DND-41 (cell line): ENCODE data around the gene PPP4R1.

ENCODE experiments used
- ATAC-seq: fragments of 200-7000 bp; cut with Tn5 transposase; 3 replicates; pipeline ENCODE4 v1.9.1; 2021; ENCODE audit warnings: low read depth; ENCODE audit not compliant: insufficient read depth
- DNase-seq: peaks from one replicate; pipeline ENCODE4 v3.0.0-alpha.2; 2020
- H2AFZ ChIP-seq: 2 replicates; pipeline ENCODE4 v1.6.0; 2012; ENCODE audit warnings: low read depth, low read length
- H3K27ac ChIP-seq: 2 replicates; pipeline ENCODE4 v1.5.1; 2012; ENCODE audit warnings: low read length, inconsistent platforms
- H3K27me3 ChIP-seq: fragments of 200-600 bp; sonication (generic); 2 replicates; pipeline ENCODE4 v1.6.0; 2012; ENCODE audit warnings: low read length, mild to moderate bottlenecking, inconsistent platforms; ENCODE audit not compliant: insufficient read depth, poor library complexity
- H3K36me3 ChIP-seq: 2 replicates; pipeline ENCODE4 v1.5.1; 2012; ENCODE audit warnings: low read length, inconsistent platforms; ENCODE audit not compliant: insufficient read depth
- H3K4me1 ChIP-seq: 2 replicates; pipeline ENCODE4 v1.5.1; 2012; ENCODE audit warnings: mild to moderate bottlenecking, low read length; ENCODE audit not compliant: insufficient read depth
- H3K4me2 ChIP-seq: 2 replicates; pipeline ENCODE4 v1.6.0; 2012; ENCODE audit warnings: mild to moderate bottlenecking, moderate library complexity, low read length, inconsistent platforms; ENCODE audit not compliant: insufficient read depth
- H3K4me3 ChIP-seq, 2 experiments: fragments of 200-600 bp in 1 of 2; shearing (Covaris generic) in 1 of 2; 2 replicates each; pipeline ENCODE4 v1.5.1; 2012 to 2016; ENCODE audit warnings: inconsistent platforms in 2 of 2, low read length in 2 of 2, mild to moderate bottlenecking in 2 of 2, low read depth in 1 of 2, moderate library complexity in 1 of 2
- H3K79me2 ChIP-seq: 2 replicates; pipeline ENCODE4 v1.6.0; 2012; ENCODE audit warnings: low read length, inconsistent platforms; ENCODE audit not compliant: insufficient read depth
- H3K9ac ChIP-seq: 2 replicates; pipeline ENCODE4 v1.6.0; 2012; ENCODE audit warnings: low read depth, mild to moderate bottlenecking, inconsistent platforms, low read length, moderate library complexity
- H3K9me3 ChIP-seq: 2 replicates; pipeline ENCODE4 v1.5.1; 2012; ENCODE audit warnings: low read length, moderate library complexity, mild to moderate bottlenecking, inconsistent platforms; ENCODE audit not compliant: insufficient read depth, severe bottlenecking
- H4K20me1 ChIP-seq: 2 replicates; pipeline ENCODE4 v1.6.0; 2012; ENCODE audit warnings: low read length; ENCODE audit not compliant: insufficient read depth
- CTCF ChIP-seq: IDR thresholded peaks from 2 replicates; pipeline ENCODE4 v1.5.1; 2012; ENCODE audit warnings: borderline replicate concordance, low read length, moderate library complexity, mild to moderate bottlenecking; ENCODE audit not compliant: poor library complexity, severe bottlenecking; ENCODE audit errors: extremely low read depth
- EZH2 ChIP-seq: IDR thresholded peaks from 3 replicates; pipeline ENCODE4 v1.6.1; 2012; ENCODE audit warnings: borderline replicate concordance, low read depth, mild to moderate bottlenecking, moderate library complexity, low read length, inconsistent platforms; ENCODE audit not compliant: severe bottlenecking

PPP4R1 gene

GRCh38 chr18:9617006-9617542, 2.7 kb upstream of the PPP4R1 start:
- H3K27me3 ChIP-seq: no peaks in the 10 kb centered on the region
- ATAC-seq (no peak), DNase-seq (no peak)
- H3K9ac ChIP-seq: no peak overlapping the region
- peaks cover 24% of the 10 kb centered on the region for H3K79me2 ChIP-seq
- peaks cover under 1% of the 10 kb centered on the region; the same call in 1 of the 2 replicates for H3K36me3 ChIP-seq
- peaks cover 40% of the 10 kb centered on the region for H3K4me1 ChIP-seq
- no peaks in the 10 kb centered on the region for H3K9me3 ChIP-seq
- H3K4me3 ChIP-seq: no peak overlapping the region
- H2AFZ ChIP-seq: no peak overlapping the region
- no peak overlapping the region for H3K27ac ChIP-seq
- H4K20me1 ChIP-seq: peaks cover 9% of the 10 kb centered on the region; the same call in 1 of the 2 replicates
- H3K4me2 ChIP-seq: no peak overlapping the region
- TF ChIP-seq CTCF (no peak), EZH2 (no peak)

- Histone ChIP-seq H3K36me3 (peaks cover 9% of the 10 kb centered on the region), H3K27me3 (no peaks in the 10 kb centered on the region), H3K27ac (no peak overlapping the region), H3K4me3 (no peak overlapping the region), H4K20me1 (peaks cover 15% of the 10 kb centered on the region), H3K4me1 (peaks cover 50% of the 10 kb centered on the region), H3K9me3 (no peaks in the 10 kb centered on the region), H3K79me2 (peaks cover 34% of the 10 kb centered on the region), H3K9ac (no peak overlapping the region), H3K4me2 (no peak overlapping the region), H2AFZ (no peak overlapping the region)
- ATAC-seq (no peak), DNase-seq (no peak)
- no peak for TF ChIP-seq EZH2
- TF ChIP-seq CTCF: no peak
Measured at GRCh38 chr18:9616049-9616448, 1.7 kb upstream of the PPP4R1 start.

- H3K4me1 ChIP-seq: peaks cover 57% of the 10 kb centered on the region
- H2AFZ ChIP-seq: peak overlapping the region; percentile 78
- H3K9me3 ChIP-seq: no peaks in the 10 kb centered on the region
- H3K27ac ChIP-seq: peak overlapping the region; percentile 74
- peaks cover 13% of the 10 kb centered on the region for H3K36me3 ChIP-seq
- TF ChIP-seq EZH2 (no peak), CTCF (no peak)
- H3K4me3 ChIP-seq: peak overlapping the region; percentile 16 to 63; a peak in 3 of 4 replicates
- peak; percentile 9 for DNase-seq
- peaks cover 19% of the 10 kb centered on the region for H4K20me1 ChIP-seq
- H3K9ac ChIP-seq: peak overlapping the region; percentile 86
- no peak for ATAC-seq
- H3K79me2 ChIP-seq: peaks cover 41% of the 10 kb centered on the region
- H3K27me3 ChIP-seq: no peaks in the 10 kb centered on the region
- peak overlapping the region; percentile 83 for H3K4me2 ChIP-seq
Measured at GRCh38 chr18:9615280-9615797, 980 bp upstream of the PPP4R1 start.
